GM23338 (cell line): ENCODE measurements around the gene TRIM34. TPM values are rescaled to one million over a fixed set of nuclear protein-coding genes. Genes with fewer than 3 reads are reported as not detected.

Source experiments
- ATAC-seq: fragments of 200-7000 bp; cut with Tn5 transposase; 3 replicates; pipeline ENCODE4 v1.9.1; 2020
- DNase-seq: peaks from one replicate; pipeline ENCODE4 v3.0.0-alpha.2; 2015; ENCODE audit warnings: low spot score
- H2AFZ ChIP-seq: fragments of 200-600 bp; sonication (generic); 2 replicates; pipeline ENCODE4 v1.8.0; 2016; ENCODE audit warnings: antibody characterized with exemption, mild to moderate bottlenecking, moderate library complexity
- H3F3A ChIP-seq: fragments of 200-600 bp; sonication (generic); replicated peaks from 2 replicates; pipeline ENCODE4 v1.8.0; 2017; ENCODE audit warnings: antibody characterized with exemption, mixed run types, low read depth
- H3K27ac ChIP-seq: fragments of 200-600 bp; sonication (generic); 2 replicates; pipeline ENCODE4 v1.6.1; 2016; ENCODE audit warnings: low read depth
- H3K27me3 ChIP-seq: fragments of 200-600 bp; sonication (generic); 2 replicates; pipeline ENCODE4 v1.8.0; 2016; ENCODE audit warnings: mild to moderate bottlenecking, mixed run types, moderate library complexity; ENCODE audit not compliant: insufficient read depth
- H3K36me3 ChIP-seq: fragments of 200-600 bp; sonication (generic); 2 replicates; pipeline ENCODE4 v1.8.0; 2016; ENCODE audit warnings: mild to moderate bottlenecking; ENCODE audit not compliant: insufficient read depth
- H3K4me1 ChIP-seq: fragments of 200-600 bp; sonication (generic); 2 replicates; pipeline ENCODE4 v1.8.0; 2016; ENCODE audit warnings: mild to moderate bottlenecking, moderate library complexity; ENCODE audit not compliant: insufficient read depth
- H3K4me2 ChIP-seq: fragments of 200-600 bp; sonication (generic); 2 replicates; pipeline ENCODE4 v1.7.1; 2017; ENCODE audit warnings: mixed run types
- H3K4me3 ChIP-seq: fragments of 200-600 bp; sonication (generic); 2 replicates; pipeline ENCODE4 v1.6.1; 2016; ENCODE audit warnings: mixed run types
- H3K79me2 ChIP-seq: fragments of 200-600 bp; sonication (generic); replicated peaks from 2 replicates; pipeline ENCODE4 v1.8.0; 2017; ENCODE audit warnings: mild to moderate bottlenecking; ENCODE audit not compliant: insufficient read depth
- H3K9me2 ChIP-seq: fragments of 200-600 bp; sonication (generic); 2 replicates; pipeline ENCODE4 v1.8.0; 2017; ENCODE audit not compliant: insufficient read depth
- H4K20me1 ChIP-seq: fragments of 200-600 bp; sonication (generic); replicated peaks from 2 replicates; pipeline ENCODE4 v1.8.0; 2017; ENCODE audit warnings: mild to moderate bottlenecking; ENCODE audit not compliant: insufficient read depth
- H3K27ac Mint-ChIP-seq: 2 replicates; pipeline ENCODE4 v1.8.0; 2020; ENCODE audit warnings: inconsistent platforms, mild to moderate bottlenecking, moderate library complexity, mixed read lengths
- H3K27me3 Mint-ChIP-seq: 3 replicates; pipeline ENCODE4 v1.8.0; 2022; ENCODE audit warnings: low read depth, mild to moderate bottlenecking, moderate library complexity, mixed read lengths, inconsistent platforms; ENCODE audit not compliant: insufficient read depth, poor library complexity
- H3K36me3 Mint-ChIP-seq: 3 replicates; pipeline ENCODE4 v1.8.0; 2021; ENCODE audit warnings: low read depth, mild to moderate bottlenecking, inconsistent platforms, moderate library complexity, mixed read lengths
- H3K4me1 Mint-ChIP-seq: 3 replicates; pipeline ENCODE4 v1.8.0; 2020; ENCODE audit warnings: mild to moderate bottlenecking, inconsistent platforms, mixed read lengths
- H3K4me3 Mint-ChIP-seq: 3 replicates; pipeline ENCODE4 v1.8.0; 2021; ENCODE audit warnings: moderate library complexity, mild to moderate bottlenecking, inconsistent platforms, mixed read lengths
- H3K9me3 Mint-ChIP-seq: 3 replicates; pipeline ENCODE4 v1.8.0; 2020; ENCODE audit warnings: moderate library complexity, mild to moderate bottlenecking, inconsistent platforms, mixed read lengths
- CREB1 ChIP-seq: fragments of 250-450 bp; sonication (Bioruptor Pico); IDR thresholded peaks from 2 replicates; pipeline ENCODE4 v1.5.0; 2020; ENCODE audit warnings: low read depth, mild to moderate bottlenecking, moderate library complexity
- CTCF ChIP-seq, 2 experiments: fragments of 200-600 bp in 1 of 2; sonication (generic) in 1 of 2; conservative IDR thresholded peaks; 2 replicates each; pipeline versions ENCODE4 v1.5.1 to v1.6.1; 2016 to 2017; ENCODE audit warnings: antibody characterized with exemption in 2 of 2, low read depth in 2 of 2, mild to moderate bottlenecking in 2 of 2, moderate library complexity in 1 of 2
- EZH2 ChIP-seq: fragments of 200-600 bp; sonication (generic); IDR thresholded peaks from one replicate; pipeline ENCODE4 v1.8.0; 2017; ENCODE audit warnings: antibody characterized with exemption, mild to moderate bottlenecking, low read depth; ENCODE audit not compliant: unreplicated experiment
- EZH2phosphoT487 ChIP-seq: fragments of 200-600 bp; sonication (generic); IDR thresholded peaks from one replicate; pipeline ENCODE4 v1.8.1; 2018; ENCODE audit warnings: antibody characterized with exemption; ENCODE audit not compliant: unreplicated experiment
- JUNB ChIP-seq: IDR thresholded peaks from one replicate; pipeline ENCODE4 v1.6.1; 2016; ENCODE audit warnings: antibody characterized with exemption; ENCODE audit not compliant: unreplicated experiment
- NANOG ChIP-seq: IDR thresholded peaks from 2 replicates; pipeline ENCODE4 v1.6.1; 2016; ENCODE audit warnings: antibody characterized with exemption, borderline replicate concordance
- POLR2AphosphoS5 ChIP-seq: IDR thresholded peaks from 2 replicates; pipeline ENCODE4 v1.6.1; 2016; ENCODE audit warnings: antibody characterized with exemption, low read depth
- STAT1 ChIP-seq: IDR thresholded peaks from one replicate; pipeline ENCODE4 v1.6.1; 2016; ENCODE audit warnings: antibody characterized with exemption; ENCODE audit not compliant: unreplicated experiment
- ZNF114 ChIP-seq: fragments of 250-450 bp; sonication (Bioruptor Pico); IDR thresholded peaks from 2 replicates; pipeline ENCODE4 v1.5.0; 2020; ENCODE audit warnings: mild to moderate bottlenecking, moderate library complexity
- ZNF331 ChIP-seq: fragments of 250-450 bp; sonication (Bioruptor Pico); IDR thresholded peaks from 2 replicates; pipeline ENCODE4 v1.5.0; 2020; ENCODE audit warnings: low read depth, mild to moderate bottlenecking, moderate library complexity
- polyA plus RNA-seq: library from polyadenylated mRNA; unstranded; fragments of >200 nt; fragmentation: Nextera tagmentation; extraction: Ambion mirVana; gene quantifications from 2 replicates; pipeline ENCODE4 v1.2.1, GENCODE V29; 2016
- total RNA-seq: library from RNA; depleted of rRNA; stranded (reverse); fragments of >200 nt; shearing (Covaris generic); gene quantifications from 2 replicates; pipeline ENCODE4 v1.2.3, GENCODE V29; 2014
- TF ChIP-seq, protein P1 (sequence below): IDR thresholded peaks from one replicate; pipeline ENCODE4 v1.6.1; 2018; ENCODE audit warnings: antibody characterized with exemption; ENCODE audit not compliant: unreplicated experiment
- TF ChIP-seq, protein P2 (sequence below): IDR thresholded peaks from 2 replicates; pipeline ENCODE4 v1.6.1; 2016; ENCODE audit warnings: antibody characterized with exemption

TRIM34 gene
- total and polyA plus RNA-seq, 2 experiments from 2014 or later: 1.9 to 2.6 TPM

DNA sequence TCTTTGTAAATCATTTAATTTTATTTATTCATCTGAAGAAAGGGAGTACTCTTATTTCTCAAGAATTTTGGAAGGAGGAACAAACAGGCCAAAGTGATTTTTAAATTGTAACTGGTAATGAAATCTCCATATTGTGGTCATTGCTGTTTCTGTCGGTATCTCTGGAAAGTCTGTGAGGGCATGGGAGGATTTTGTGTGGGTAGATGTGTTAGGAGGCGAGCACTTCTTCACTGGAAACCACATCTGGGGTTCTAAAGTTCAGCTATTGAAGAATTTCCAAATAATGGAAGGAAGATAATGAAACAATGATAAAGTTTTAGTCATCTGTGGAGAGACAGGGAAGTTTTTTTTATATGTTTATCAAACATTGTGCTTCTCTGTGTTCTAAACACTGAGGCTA, 6.6 kb downstream of the TRIM34 start (continued):
- TF ChIP-seq, protein P1, sequence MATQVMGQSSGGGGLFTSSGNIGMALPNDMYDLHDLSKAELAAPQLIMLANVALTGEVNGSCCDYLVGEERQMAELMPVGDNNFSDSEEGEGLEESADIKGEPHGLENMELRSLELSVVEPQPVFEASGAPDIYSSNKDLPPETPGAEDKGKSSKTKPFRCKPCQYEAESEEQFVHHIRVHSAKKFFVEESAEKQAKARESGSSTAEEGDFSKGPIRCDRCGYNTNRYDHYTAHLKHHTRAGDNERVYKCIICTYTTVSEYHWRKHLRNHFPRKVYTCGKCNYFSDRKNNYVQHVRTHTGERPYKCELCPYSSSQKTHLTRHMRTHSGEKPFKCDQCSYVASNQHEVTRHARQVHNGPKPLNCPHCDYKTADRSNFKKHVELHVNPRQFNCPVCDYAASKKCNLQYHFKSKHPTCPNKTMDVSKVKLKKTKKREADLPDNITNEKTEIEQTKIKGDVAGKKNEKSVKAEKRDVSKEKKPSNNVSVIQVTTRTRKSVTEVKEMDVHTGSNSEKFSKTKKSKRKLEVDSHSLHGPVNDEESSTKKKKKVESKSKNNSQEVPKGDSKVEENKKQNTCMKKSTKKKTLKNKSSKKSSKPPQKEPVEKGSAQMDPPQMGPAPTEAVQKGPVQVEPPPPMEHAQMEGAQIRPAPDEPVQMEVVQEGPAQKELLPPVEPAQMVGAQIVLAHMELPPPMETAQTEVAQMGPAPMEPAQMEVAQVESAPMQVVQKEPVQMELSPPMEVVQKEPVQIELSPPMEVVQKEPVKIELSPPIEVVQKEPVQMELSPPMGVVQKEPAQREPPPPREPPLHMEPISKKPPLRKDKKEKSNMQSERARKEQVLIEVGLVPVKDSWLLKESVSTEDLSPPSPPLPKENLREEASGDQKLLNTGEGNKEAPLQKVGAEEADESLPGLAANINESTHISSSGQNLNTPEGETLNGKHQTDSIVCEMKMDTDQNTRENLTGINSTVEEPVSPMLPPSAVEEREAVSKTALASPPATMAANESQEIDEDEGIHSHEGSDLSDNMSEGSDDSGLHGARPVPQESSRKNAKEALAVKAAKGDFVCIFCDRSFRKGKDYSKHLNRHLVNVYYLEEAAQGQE: no peak
- TF ChIP-seq ZNF114 (no peak), CREB1 (CRISPR knock-in tag) (no peak), EZH2 (no peak), CTCF (conservative IDR thresholded peaks at IDR 0.05; ENCODE audit: low read depth in 2 of 2) (no peak), POLR2AphosphoS5 (no peak), STAT1 (no peak), NANOG (no peak), ZNF331 (CRISPR knock-in tag) (no peak), EZH2phosphoT487 (no peak)
- TF ChIP-seq, protein P2, sequence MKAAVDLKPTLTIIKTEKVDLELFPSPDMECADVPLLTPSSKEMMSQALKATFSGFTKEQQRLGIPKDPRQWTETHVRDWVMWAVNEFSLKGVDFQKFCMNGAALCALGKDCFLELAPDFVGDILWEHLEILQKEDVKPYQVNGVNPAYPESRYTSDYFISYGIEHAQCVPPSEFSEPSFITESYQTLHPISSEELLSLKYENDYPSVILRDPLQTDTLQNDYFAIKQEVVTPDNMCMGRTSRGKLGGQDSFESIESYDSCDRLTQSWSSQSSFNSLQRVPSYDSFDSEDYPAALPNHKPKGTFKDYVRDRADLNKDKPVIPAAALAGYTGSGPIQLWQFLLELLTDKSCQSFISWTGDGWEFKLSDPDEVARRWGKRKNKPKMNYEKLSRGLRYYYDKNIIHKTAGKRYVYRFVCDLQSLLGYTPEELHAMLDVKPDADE: no peak

DNA sequence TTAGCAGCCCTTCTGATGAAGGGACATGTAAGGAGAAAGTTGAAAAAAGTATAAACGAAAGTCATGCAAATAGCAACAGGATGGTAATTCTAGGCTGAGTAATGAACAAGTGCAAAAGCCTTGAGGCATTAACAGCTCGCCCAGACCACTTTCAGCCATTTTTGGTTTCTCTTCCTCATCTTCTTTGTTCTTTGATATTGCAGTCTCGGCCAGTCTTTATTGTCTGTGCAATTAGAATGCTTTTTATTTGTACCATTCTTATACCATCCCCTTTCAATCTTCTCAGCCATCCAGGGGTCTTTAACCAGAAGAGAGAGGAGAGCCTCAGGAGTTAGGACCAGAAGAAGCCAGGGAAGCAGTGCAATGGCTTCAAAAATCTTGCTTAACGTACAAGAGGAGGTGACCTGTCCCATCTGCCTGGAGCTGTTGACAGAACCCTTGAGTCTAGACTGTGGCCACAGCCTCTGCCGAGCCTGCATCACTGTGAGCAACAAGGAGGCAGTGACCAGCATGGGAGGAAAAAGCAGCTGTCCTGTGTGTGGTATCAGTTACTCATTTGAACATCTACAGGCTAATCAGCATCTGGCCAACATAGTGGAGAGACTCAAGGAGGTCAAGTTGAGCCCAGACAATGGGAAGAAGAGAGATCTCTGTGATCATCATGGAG, 7.3 kb downstream of the TRIM34 start:
- Histone ChIP-seq H3K27ac (no peak overlapping the region), H2AFZ (no peak overlapping the region), H3K27me3 (no peaks in the 10 kb centered on the region), H4K20me1 (no peaks in the 10 kb centered on the region), H3K36me3 (no peaks in the 10 kb centered on the region), H3K4me3 (no peak overlapping the region), H3K4me2 (no peak overlapping the region), H3F3A (no peaks in the 10 kb centered on the region), H3K9me2 (peaks cover 22% of the 10 kb centered on the region; the same call in 1 of the 2 replicates), H3K4me1 (no peaks in the 10 kb centered on the region), H3K79me2 (no peaks in the 10 kb centered on the region)
- ATAC-seq: no peak
- H3K9me3 Mint-ChIP-seq: no peaks in the 10 kb centered on the region; the same call in 2 of the 3 replicates
- H3K27me3 Mint-ChIP-seq: no peaks in the 10 kb centered on the region
- no peak overlapping the region for H3K27ac Mint-ChIP-seq
- DNase-seq: no peak
- H3K36me3 Mint-ChIP-seq: peaks cover 4% of the 10 kb centered on the region; the same call in 2 of the 3 replicates
- H3K4me1 Mint-ChIP-seq: no peaks in the 10 kb centered on the region
- no peak overlapping the region for H3K4me3 Mint-ChIP-seq
- TF ChIP-seq JUNB (no peak), CTCF (conservative IDR thresholded peaks at IDR 0.05; ENCODE audit: low read depth in 2 of 2) (no peak), ZNF114 (no peak), EZH2phosphoT487 (no peak), ZNF331 (CRISPR knock-in tag) (no peak), POLR2AphosphoS5 (no peak), STAT1 (no peak), NANOG (no peak)
- TF ChIP-seq, protein P2: no peak
- TF ChIP-seq, protein P1: no peak
